GM20431 (cell line): ENCODE measurements around the gene SLFN11.

Source experiments
- in situ Hi-C: fragments of 300-500 bp; cut with MseI, MboI; formaldehyde crosslinking; loops from one replicate; pipeline ENCODE4 v1.15.0; 2020; ENCODE audit warnings: low sequenced_read_pairs; ENCODE audit not compliant: unreplicated experiment

The SLFN11 gene

GRCh38 chr17:35312790-35313711 lies 60.4 kb downstream of the SLFN11 start:
- in situ Hi-C loops: loop anchor here (10.0 to 25.0 kb wide), 2 partner anchors 222 to 424 kb away; partner anchors contain the start of genes RASL10B and SLFN12L

- in situ Hi-C loops: loop anchor here (10.0 to 25.0 kb wide), 2 partner anchors 222 to 425 kb away; partner anchors contain the start of genes RASL10B and SLFN12L
These were observed 61.1 kb downstream of the SLFN11 start for GRCh38 chr17:35312346-35312745.

GRCh38 chr17:35309345-35309744 lies 64.1 kb downstream of the SLFN11 start:
- in situ Hi-C loops: loop anchor here (25.0 kb wide), 1 partner anchor 428 kb away; the partner anchor contains the start of gene RASL10B
